Activated naive CD4-positive, alpha-beta T cell treated with anti-CD3 and anti-CD28 coated beads, Interleukin-2, amount 50 U/mL, for 72 hours (primary cell): Measurements from ENCODE around the gene SYCE1. TPM values are rescaled to one million over a fixed set of nuclear protein-coding genes. Genes with fewer than 3 reads are reported as not detected.
"Not testable (repeated sequence)": the region's sequence is repeated elsewhere in the genome, so short reads cannot be mapped to it uniquely, and the experiment has no call there.

ENCODE experiments used
- ATAC-seq, 2 donors: fragments of 150-1000 bp; cut with Tn5 transposase; 2 replicates each; pipeline ENCODE4 v1.10.0; 2021; ENCODE audit warnings: mild to moderate bottlenecking in 2 of 2, moderate library complexity in 2 of 2
- DNase-seq, 2 donors: peaks; one replicate each; pipeline ENCODE4 v3.0.0; 2021 to 2022; ENCODE audit warnings: low spot score in 2 of 2
- H3K27ac Mint-ChIP-seq, 2 donors: one replicate each; pipeline ENCODE4 v1.8.0; 2022; ENCODE audit warnings: mild to moderate bottlenecking in 2 of 2, mixed read lengths in 2 of 2
- H3K36me3 Mint-ChIP-seq, 2 donors: one replicate each; pipeline ENCODE4 v1.8.0; 2022; ENCODE audit warnings: mixed read lengths in 2 of 2
- H3K9me3 Mint-ChIP-seq, 2 donors: one replicate each; pipeline ENCODE4 v1.8.0; 2022; ENCODE audit warnings: mixed read lengths in 2 of 2
- total RNA-seq, 2 donors: library from RNA; stranded (reverse); gene quantifications; one replicate each; pipeline ENCODE4 v1.2.3, GENCODE V29; 2022

SYCE1 gene
- total RNA-seq = under 1 TPM in 1 of 2 donors, not detected in 1; 0.14 TPM

- no peak within 1 kb of the TSS for H3K27ac Mint-ChIP-seq
- DNase-seq (no peak), ATAC-seq (no peak)
- H3K36me3 Mint-ChIP-seq = peaks cover 0 to 4% of the 10 kb centered on the region in 2 donors
- H3K9me3 Mint-ChIP-seq = peaks cover 4% of the 10 kb centered on the region in 2 donors
Measured at GRCh38 chr10:133565441-133566294, at the start of gene SYCE1. SYCE1 (minus strand) TSS chr10:133565583; CDS start chr10:133565529, 54 bp downstream.

GRCh38 chr10:133614830-133615580 lies 49.6 kb upstream of the SYCE1 start:
- DNase-seq (no peak), ATAC-seq (no peak)
- H3K36me3 Mint-ChIP-seq = peaks cover 0 to 14% of the 10 kb centered on the region in 2 donors
- H3K27ac Mint-ChIP-seq = no peak overlapping the region
- H3K9me3 Mint-ChIP-seq = peaks cover 3 to 7% of the 10 kb centered on the region in 2 donors

GRCh38 chr10:133613699-133614098 lies 48.3 kb upstream of the SYCE1 start:
- no peak for DNase-seq
- ATAC-seq = no peak
- no peak overlapping the region for H3K27ac Mint-ChIP-seq
- H3K36me3 Mint-ChIP-seq = peaks cover 0 to 11% of the 10 kb centered on the region in 2 donors
- H3K9me3 Mint-ChIP-seq = peaks cover 3 to 9% of the 10 kb centered on the region in 2 donors

- no peak overlapping the region for H3K27ac Mint-ChIP-seq
- DNase-seq (no peak), ATAC-seq (no peak)
- peaks cover 0 to 27% of the 10 kb centered on the region in 2 donors for H3K36me3 Mint-ChIP-seq
- H3K9me3 Mint-ChIP-seq = peaks cover 3 to 16% of the 10 kb centered on the region in 2 donors
Measured at GRCh38 chr10:133611079-133611478, 45.7 kb upstream of the SYCE1 start.

GRCh38 chr10:133608855-133609254 lies 43.5 kb upstream of the SYCE1 start:
- Mint-ChIP-seq H3K36me3 (peaks cover 0 to 27% of the 10 kb centered on the region in 2 donors), H3K9me3 (peaks cover 3 to 16% of the 10 kb centered on the region in 2 donors), H3K27ac (no peak overlapping the region)
- DNase-seq = no peak
- no peak for ATAC-seq

GRCh38 chr10:133603434-133603833 lies 38.1 kb upstream of the SYCE1 start:
- ATAC-seq, H3K9me3 Mint-ChIP-seq, H3K27ac Mint-ChIP-seq, DNase-seq: not testable (repeated sequence)
- peaks cover 0 to 13% of the 10 kb centered on the region in 2 donors for H3K36me3 Mint-ChIP-seq

- DNase-seq (no peak), ATAC-seq (no peak)
- Mint-ChIP-seq H3K27ac (no peak overlapping the region), H3K36me3 (no peaks in the 10 kb centered on the region), H3K9me3 (no peaks in the 10 kb centered on the region)
Measured at GRCh38 chr10:133600657-133601056, 35.3 kb upstream of the SYCE1 start.

- ATAC-seq, H3K9me3 Mint-ChIP-seq, H3K36me3 Mint-ChIP-seq, H3K27ac Mint-ChIP-seq, DNase-seq: not testable (repeated sequence)
Measured at GRCh38 chr10:133599869-133600268, 34.5 kb upstream of the SYCE1 start.

- Mint-ChIP-seq H3K36me3 (no peaks in the 10 kb centered on the region), H3K9me3 (no peaks in the 10 kb centered on the region), H3K27ac (no peak overlapping the region)
- ATAC-seq (no peak), DNase-seq (no peak)
Measured at GRCh38 chr10:133592716-133593115, 27.3 kb upstream of the SYCE1 start.

- ATAC-seq = no peak
- DNase-seq = no peak
- H3K27ac Mint-ChIP-seq = no peak overlapping the region
- no peaks in the 10 kb centered on the region for H3K9me3 Mint-ChIP-seq
- no peaks in the 10 kb centered on the region for H3K36me3 Mint-ChIP-seq
Measured at GRCh38 chr10:133590970-133591359, 25.6 kb upstream of the SYCE1 start.

- Mint-ChIP-seq H3K36me3 (no peaks in the 10 kb centered on the region), H3K27ac (no peak overlapping the region), H3K9me3 (no peaks in the 10 kb centered on the region)
- no peak for ATAC-seq
- DNase-seq = no peak
Measured at GRCh38 chr10:133590226-133590969, 25.0 kb upstream of the SYCE1 start.

- H3K9me3 Mint-ChIP-seq = peaks cover 8 to 15% of the 10 kb centered on the region in 2 donors
- not testable (repeated sequence) for ATAC-seq, H3K27ac Mint-ChIP-seq, H3K36me3 Mint-ChIP-seq, DNase-seq
Measured at GRCh38 chr10:133577037-133577436, 11.7 kb upstream of the SYCE1 start.

- not testable (repeated sequence) for H3K27ac Mint-ChIP-seq, DNase-seq, H3K36me3 Mint-ChIP-seq, ATAC-seq
- peaks cover 8 to 11% of the 10 kb centered on the region in 2 donors for H3K9me3 Mint-ChIP-seq
Measured at GRCh38 chr10:133573460-133573859, 8.1 kb upstream of the SYCE1 start.

GRCh38 chr10:133572055-133572454 lies 6.7 kb upstream of the SYCE1 start:
- peaks cover 8 to 11% of the 10 kb centered on the region in 2 donors for H3K9me3 Mint-ChIP-seq
- not testable (repeated sequence) for ATAC-seq, H3K36me3 Mint-ChIP-seq, DNase-seq, H3K27ac Mint-ChIP-seq

- H3K36me3 Mint-ChIP-seq = not testable (repeated sequence)
Measured at GRCh38 chr10:133569801-133570200, 4.4 kb upstream of the SYCE1 start.

GRCh38 chr10:133568831-133569527 lies 3.6 kb upstream of the SYCE1 start:
- not testable (repeated sequence) for H3K36me3 Mint-ChIP-seq, DNase-seq, H3K27ac Mint-ChIP-seq
- ATAC-seq = peak; percentile 45 to 53
- peaks cover 11 to 14% of the 10 kb centered on the region in 2 donors for H3K9me3 Mint-ChIP-seq

More at GRCh38 chr10:133569801-133570200, 4.4 kb upstream of the SYCE1 start:
- H3K9me3 Mint-ChIP-seq = peaks cover 11 to 14% of the 10 kb centered on the region in 2 donors
- not testable (repeated sequence) for DNase-seq, H3K27ac Mint-ChIP-seq
- peak in 1 of 2 donors; percentile 13 for ATAC-seq
